Endothelial cell of umbilical vein (primary cell): ENCODE measurements around the gene GNGT2. TPM values are rescaled to one million over a fixed set of nuclear protein-coding genes. Genes with fewer than 3 reads are reported as not detected.

Source experiments
- BruUV-seq: library from RNA; stranded (reverse); fragments of 400-500 nt; replicated peaks from 2 replicates; lab custom pipeline; 2021; lab: Mats Ljungman, UMichigan
- CTCF ChIA-PET: fragments of 300-600, 350-600 bp; sonication (Branson Sonifier 250); formaldehyde crosslinking; loops from one replicate; lab custom pipeline; 2021; ENCODE audit warnings: antibody characterized with exemption, inconsistent platforms; lab: Charles Lee
- POLR2A ChIA-PET: fragments of 300-600, 350-600 bp; sonication (Branson Sonifier 250); formaldehyde crosslinking; loops from one replicate; lab custom pipeline; 2021; ENCODE audit warnings: antibody characterized with exemption, inconsistent platforms; lab: Charles Lee
- DNase-seq: peaks from one replicate; pipeline ENCODE4 v3.0.0-alpha.2; 2011; ENCODE audit warnings: low read depth, low spot score
- FAIRE-seq: peaks from 2 replicates; lab custom pipeline; 2011; peaks lifted over from hg19 to GRCh38; lab: Jason Lieb, UNC
- H2AFZ ChIP-seq: 2 replicates; pipeline ENCODE4 v1.6.0; 2012; ENCODE audit warnings: low read depth, low read length, control low read depth, inconsistent platforms
- H3K27ac ChIP-seq: 2 replicates; pipeline ENCODE4 v1.5.1; 2011; ENCODE audit warnings: low read depth, mild to moderate bottlenecking, control low read depth, low read length, moderate library complexity; ENCODE audit not compliant: insufficient read depth
- H3K27me3 ChIP-seq, 2 experiments: 2 replicates each; pipeline versions ENCODE4 v1.6.0 to v1.6.1; 2011; ENCODE audit warnings: low read length in 2 of 2, mixed read lengths in 1 of 2; ENCODE audit not compliant: control insufficient read depth in 2 of 2, insufficient read depth in 2 of 2
- H3K36me3 ChIP-seq, 2 experiments: 2 replicates in 1 of 2; 3 replicates in 1 of 2; pipeline ENCODE4 v1.5.1; 2011; ENCODE audit warnings: low read length in 2 of 2, mild to moderate bottlenecking in 1 of 2, moderate library complexity in 1 of 2; ENCODE audit not compliant: control insufficient read depth in 2 of 2, insufficient read depth in 2 of 2; ENCODE audit errors: extremely low read depth in 1 of 2
- H3K4me1 ChIP-seq: 3 replicates; pipeline ENCODE4 v1.5.1; 2011; ENCODE audit warnings: mild to moderate bottlenecking, low read length; ENCODE audit not compliant: control insufficient read depth, insufficient read depth; ENCODE audit errors: extremely low read depth
- H3K4me2 ChIP-seq: 2 replicates; pipeline ENCODE4 v1.6.1; 2011; ENCODE audit warnings: low read length, control low read depth, mixed read lengths; ENCODE audit not compliant: insufficient read depth
- H3K4me3 ChIP-seq, 3 experiments: fragments of 200-600 bp in 1 of 3; sonication (generic), shearing (Covaris generic) in 1 of 3; replicated peaks in 1 of 3; 2 replicates each; pipeline ENCODE4 v1.5.1; 2011 to 2016; ENCODE audit warnings: control low read depth in 3 of 3, low read length in 3 of 3, mild to moderate bottlenecking in 2 of 3, inconsistent platforms in 1 of 3, low read depth in 1 of 3, moderate library complexity in 1 of 3; ENCODE audit not compliant: insufficient read depth in 1 of 3
- H3K79me2 ChIP-seq: 2 replicates; pipeline ENCODE4 v1.6.0; 2012; ENCODE audit warnings: low read length, inconsistent platforms; ENCODE audit not compliant: control insufficient read depth, insufficient read depth
- H3K9ac ChIP-seq: replicated peaks from 2 replicates; pipeline ENCODE3; 2011; ENCODE audit warnings: low read length, control low read depth; ENCODE audit not compliant: insufficient read depth; ENCODE audit errors: extremely low read depth
- H3K9me1 ChIP-seq: replicated peaks from 3 replicates; pipeline ENCODE4 v1.6.0; 2011; ENCODE audit warnings: mild to moderate bottlenecking, low read length; ENCODE audit not compliant: control insufficient read depth, insufficient read depth; ENCODE audit errors: extremely low read depth
- H3K9me3 ChIP-seq: replicated peaks from 2 replicates; pipeline ENCODE4 v1.5.1; 2012; ENCODE audit warnings: low read length, inconsistent platforms; ENCODE audit not compliant: control insufficient read depth, insufficient read depth
- H4K20me1 ChIP-seq: replicated peaks from 2 replicates; pipeline ENCODE3; 2011; ENCODE audit warnings: mild to moderate bottlenecking, low read length; ENCODE audit not compliant: control insufficient read depth, insufficient read depth; ENCODE audit errors: extremely low read depth
- CTCF ChIP-seq, 2 donors: IDR thresholded peaks; 1 replicate in 1 of 2; 2 replicates in 1 of 2; pipeline ENCODE4 v1.5.1; 2011; ENCODE audit warnings: low read length in 2 of 2, mild to moderate bottlenecking in 2 of 2, moderate library complexity in 2 of 2, control low read depth in 1 of 2, inconsistent platforms in 1 of 2, low read depth in 1 of 2; ENCODE audit not compliant: insufficient read depth in 1 of 2; ENCODE audit errors: extremely low read depth in 1 of 2
- EZH2 ChIP-seq: IDR thresholded peaks from 2 replicates; pipeline ENCODE4 v1.6.1; 2012; ENCODE audit warnings: borderline replicate concordance, low read depth, mild to moderate bottlenecking, moderate library complexity, low read length, inconsistent platforms; ENCODE audit not compliant: severe bottlenecking
- MYC ChIP-seq: IDR thresholded peaks from one replicate; pipeline ENCODE4 v1.6.1; 2011; ENCODE audit warnings: mild to moderate bottlenecking, low read depth, low read length
- POLR2A ChIP-seq: IDR thresholded peaks from 2 replicates; pipeline ENCODE4 v1.6.1; 2012; ENCODE audit warnings: low read depth, mild to moderate bottlenecking, control low read depth, low read length
- dilution Hi-C: fragments of 300-500 bp; cut with MboI; formaldehyde crosslinking; loops from one replicate; pipeline ENCODE4 v1.15.0; 2019; ENCODE audit warnings: low sequenced_read_pairs; ENCODE audit not compliant: extremely low pct_ligation_motif_present
- intact Hi-C: fragments of 100-400 bp; cut with micrococcal nuclease; formaldehyde crosslinking; loops from one replicate; pipeline ENCODE4 v1.10.0; 2022
- polyA plus RNA-seq, 4 experiments: library from polyadenylated mRNA; depleted of rRNA in 3 of 4; stranded (reverse) in 3 of 4; unstranded in 1 of 4; fragments of >200 nt; gene quantifications; 2 replicates each; pipeline versions ENCODE4 v1.2.1 to v1.2.3, GENCODE V29; 2011 to 2012; ENCODE audit warnings: missing spikeins in 1 of 4
- total RNA-seq: library from RNA; stranded (reverse); gene quantifications from 2 replicates; pipeline ENCODE4 v1.2.3, GENCODE V29; 2021
- TF ChIP-seq, protein P1 (sequence below): IDR thresholded peaks from 2 replicates; pipeline ENCODE4 v1.6.1; 2011; ENCODE audit not compliant: insufficient read depth, insufficient read length

The GNGT2 gene
- total and polyA plus RNA-seq, 2 donors (not counting 3 experiments of a cell fraction or from before 2014, with no cell fraction given) = 2.8 to 3.8 TPM

- H3K4me1 ChIP-seq = no peaks in the 10 kb centered on the region
- H3K9me1 ChIP-seq = no peaks in the 10 kb centered on the region
- H2AFZ ChIP-seq = no peak overlapping the region
- no peak overlapping the region for H3K4me3 ChIP-seq
- H3K4me2 ChIP-seq = no peak overlapping the region
- TF ChIP-seq MYC = no peak
- H3K27me3 ChIP-seq = peaks cover 0 to 1% of the 10 kb centered on the region in 2 experiments
- no peaks in the 10 kb centered on the region for H3K36me3 ChIP-seq
- no TSS peak for BruUV-seq
- ChIA-PET POLR2A (no interaction called here), CTCF (no interaction called here)
- H3K9me3 ChIP-seq = no peaks in the 10 kb centered on the region
- DNase-seq (no peak), FAIRE-seq (no peak)
- no peaks in the 10 kb centered on the region for H3K79me2 ChIP-seq
- intact Hi-C loops = no loop called here
- no peaks in the 10 kb centered on the region for H4K20me1 ChIP-seq
- no peak overlapping the region for H3K9ac ChIP-seq
- H3K27ac ChIP-seq = no peak overlapping the region
- dilution Hi-C loops = no loop called here
Measured at GRCh38 chr17:49241692-49242397, 31.5 kb upstream of the GNGT2 start.

- H3K36me3 ChIP-seq = no peaks in the 10 kb centered on the region
- no peaks in the 10 kb centered on the region for H3K9me3 ChIP-seq
- no peaks in the 10 kb centered on the region for H3K79me2 ChIP-seq
- no peak overlapping the region for H2AFZ ChIP-seq
- peaks cover 0 to 3% of the 10 kb centered on the region in 2 experiments for H3K27me3 ChIP-seq
- no TSS peak for BruUV-seq
- H3K9ac ChIP-seq = no peak overlapping the region
- intact Hi-C loops = no loop called here
- TF ChIP-seq, protein P1, sequence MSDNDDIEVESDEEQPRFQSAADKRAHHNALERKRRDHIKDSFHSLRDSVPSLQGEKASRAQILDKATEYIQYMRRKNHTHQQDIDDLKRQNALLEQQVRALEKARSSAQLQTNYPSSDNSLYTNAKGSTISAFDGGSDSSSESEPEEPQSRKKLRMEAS = no peak
- TF ChIP-seq EZH2 (no peak), CTCF (IDR thresholded peaks at IDR 0.05; ENCODE audit: extremely low read depth in 1 of 2, insufficient read depth in 1 of 2, low read depth in 1 of 2, low read length in 2 of 2) (no peak), POLR2A (no peak)
- no peak for DNase-seq
- ChIA-PET POLR2A (no interaction called here), CTCF (no interaction called here)
- H4K20me1 ChIP-seq = no peaks in the 10 kb centered on the region
- no peak overlapping the region for H3K27ac ChIP-seq
- H3K4me3 ChIP-seq = no peak overlapping the region
- H3K4me1 ChIP-seq = no peaks in the 10 kb centered on the region
- H3K9me1 ChIP-seq = no peaks in the 10 kb centered on the region
- no peak for FAIRE-seq
- H3K4me2 ChIP-seq = no peak overlapping the region
- dilution Hi-C loops = no loop called here
Measured at GRCh38 chr17:49241040-49241439, 30.7 kb upstream of the GNGT2 start.
